ENCODE measurements around the gene SLC25A36. TPM values are rescaled to one million over a fixed set of nuclear protein-coding genes. Genes with fewer than 3 reads are reported as not detected.
"Not testable (repeated sequence)": the region's sequence is repeated elsewhere in the genome, so short reads cannot be mapped to it uniquely, and the experiment has no call there.

SLC25A36 gene
- total RNA-seq, 5 donors from 2014 or later (not counting 1 experiment from before 2014, with no cell fraction given), result 44.4 to 112 (median 58.6) TPM

DNA sequence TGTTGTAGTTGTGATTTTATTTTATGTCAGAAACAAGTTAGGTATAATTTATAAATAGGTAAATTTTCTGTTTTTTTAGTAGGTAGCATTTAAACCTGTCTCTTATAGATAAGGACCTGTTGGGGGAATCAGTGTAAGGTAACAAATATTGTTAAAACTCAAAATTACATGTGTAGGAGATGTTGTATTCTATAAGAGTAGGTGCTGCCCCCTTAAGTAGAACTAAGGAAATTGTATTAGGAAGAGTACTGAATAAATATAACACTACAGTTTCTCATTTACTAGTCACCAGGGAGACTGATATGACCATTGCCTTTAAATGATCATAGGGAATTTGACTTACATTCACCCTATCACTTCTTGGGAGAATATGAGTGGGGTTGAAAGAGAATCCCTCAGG is 31.2 kb downstream of the SLC25A36 start:
- H3K36me3 Mint-ChIP-seq, result peaks cover 29% of the 10 kb centered on the region
- H3K4me3 ChIP-seq (ENCODE audit: control insufficient read depth in 1 of 2, extremely low read depth in 1 of 2, low read length in 1 of 2), result no peak overlapping the region
- H3K4me1 Mint-ChIP-seq, result peaks cover 6 to 8% (median 7%) of the 10 kb centered on the region in 3 donors
- DNase-seq (peak in 1 of 35 experiments; percentile 20), ATAC-seq (replicated peaks in 1 of 4) (peak in 1 of 4 experiments; percentile 48)
- H3K9me3 Mint-ChIP-seq, result no peaks in the 10 kb centered on the region
- H3K27ac Mint-ChIP-seq, result no peak overlapping the region
- H3K4me3 Mint-ChIP-seq, result no peak overlapping the region
- H3K4me1 ChIP-seq (ENCODE audit: control insufficient read depth in 1 of 2, extremely low read depth in 1 of 2, insufficient read depth in 2 of 2, low read length in 2 of 2), result no peaks in the 10 kb centered on the region
- H3K27ac ChIP-seq (ENCODE audit: low read length), result no peak overlapping the region
- no peaks in the 10 kb centered on the region for H3K9me3 ChIP-seq
- no peaks in the 10 kb centered on the region for H3K27me3 Mint-ChIP-seq
- H3K36me3 ChIP-seq (ENCODE audit: control insufficient read depth in 2 of 2, extremely low read depth in 1 of 2, insufficient read depth in 1 of 2, low read length in 1 of 2), result peaks cover 0 to 20% of the 10 kb centered on the region in 2 donors
- no peaks in the 10 kb centered on the region for H3K27me3 ChIP-seq (replicated peaks in 1 of 2; ENCODE audit: control insufficient read depth in 2 of 2, extremely low read depth in 1 of 2, insufficient read depth in 2 of 2, low read length in 1 of 2)
- POLR2A ChIA-PET, result no interaction called here
- CTCF ChIA-PET, result interaction anchor here in 1 of 2 donors (1.5 kb wide), 1 partner anchor 50 kb away, joined by 3 read pairs; no protein-coding TSS in a partner anchor

DNA sequence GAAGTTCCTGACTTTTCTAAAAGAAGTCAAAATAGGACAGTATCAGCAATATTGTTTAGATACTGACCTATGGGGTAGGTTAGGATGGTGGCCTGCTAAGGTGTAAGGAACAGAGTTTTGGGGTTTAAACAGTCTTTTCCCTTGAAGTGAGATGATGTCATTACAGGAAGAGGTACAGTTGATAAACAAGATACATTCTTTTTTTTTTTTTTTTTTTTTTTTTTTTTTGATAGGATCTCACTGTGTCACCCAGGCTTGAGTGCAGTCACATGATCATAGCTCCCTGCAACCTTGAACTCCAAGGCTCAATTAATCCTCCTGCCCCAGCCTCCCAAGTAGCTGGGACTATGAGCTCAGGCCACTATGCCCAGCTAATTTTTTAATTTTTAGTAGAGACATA is 33.3 kb downstream of the SLC25A36 start:
- no peak overlapping the region for H3K4me3 ChIP-seq (ENCODE audit: control insufficient read depth in 1 of 2, extremely low read depth in 1 of 2, low read length in 1 of 2)
- H3K4me3 Mint-ChIP-seq, result no peak overlapping the region
- H3K36me3 Mint-ChIP-seq, result peaks cover 36% of the 10 kb centered on the region
- peaks cover 6 to 8% (median 7%) of the 10 kb centered on the region in 3 donors for H3K4me1 Mint-ChIP-seq
- POLR2A ChIA-PET, result interaction anchor here (0.5 to 1.1 kb wide), 2 partner anchors 23 to 30 kb away, joined by 4 to 9 read pairs; no protein-coding TSS in a partner anchor
- H3K36me3 ChIP-seq (ENCODE audit: control insufficient read depth in 2 of 2, extremely low read depth in 1 of 2, insufficient read depth in 1 of 2, low read length in 1 of 2), result peaks cover 0 to 20% of the 10 kb centered on the region in 2 donors
- ATAC-seq (replicated peaks in 1 of 4) (peak in 1 of 4 experiments; percentile 71), DNase-seq (peak in 3 of 35 experiments; percentile 2 to 24 (median 3))
- H3K9me3 ChIP-seq, result no peaks in the 10 kb centered on the region
- H3K27me3 ChIP-seq (replicated peaks in 1 of 2; ENCODE audit: control insufficient read depth in 2 of 2, extremely low read depth in 1 of 2, insufficient read depth in 2 of 2, low read length in 1 of 2), result no peaks in the 10 kb centered on the region
- CTCF ChIA-PET, result interaction anchor here in 1 of 2 donors (0.7 to 1.7 kb wide), 3 partner anchors 53 to 127 kb away, joined by 3 to 5 read pairs (median 3); no protein-coding TSS in a partner anchor
- no peak overlapping the region for H3K27ac ChIP-seq (ENCODE audit: low read length)
- no peaks in the 10 kb centered on the region for H3K27me3 Mint-ChIP-seq
- H3K9me3 Mint-ChIP-seq, result no peaks in the 10 kb centered on the region
- peak overlapping the region; percentile 17 to 23 for H3K27ac Mint-ChIP-seq
- H3K4me1 ChIP-seq (ENCODE audit: control insufficient read depth in 1 of 2, extremely low read depth in 1 of 2, insufficient read depth in 2 of 2, low read length in 2 of 2), result no peaks in the 10 kb centered on the region

DNA sequence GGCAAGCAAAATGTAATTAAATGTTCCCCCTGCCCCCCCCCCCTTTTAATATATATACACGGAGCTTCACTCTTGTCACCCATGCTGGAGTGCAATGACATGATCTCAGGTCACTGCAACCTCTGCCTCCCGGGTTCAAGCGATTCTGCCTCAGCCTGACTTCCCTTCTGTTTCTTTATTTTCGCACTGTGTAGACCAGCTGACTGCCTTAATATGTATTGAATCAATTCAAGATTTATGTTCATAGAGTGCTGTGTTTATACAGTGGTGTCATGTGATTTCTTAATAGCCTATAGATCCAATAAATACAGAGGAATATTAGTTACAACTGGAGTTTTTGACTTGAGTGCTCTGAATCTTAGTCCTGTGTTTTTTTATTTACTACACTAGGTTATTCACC is 39.0 kb downstream of the SLC25A36 start:
- Histone ChIP-seq H3K4me1 (ENCODE audit: control insufficient read depth in 1 of 2, extremely low read depth in 1 of 2, insufficient read depth in 2 of 2, low read length in 2 of 2) (no peaks in the 10 kb centered on the region), H3K36me3 (ENCODE audit: control insufficient read depth in 2 of 2, extremely low read depth in 1 of 2, insufficient read depth in 1 of 2, low read length in 1 of 2) (peaks cover 0 to 11% of the 10 kb centered on the region in 2 donors), H3K9me3 (no peaks in the 10 kb centered on the region), H3K27me3 (replicated peaks in 1 of 2; ENCODE audit: control insufficient read depth in 2 of 2, extremely low read depth in 1 of 2, insufficient read depth in 2 of 2, low read length in 1 of 2) (no peaks in the 10 kb centered on the region), H3K27ac (ENCODE audit: low read length) (no peak overlapping the region), H3K4me3 (ENCODE audit: control insufficient read depth in 1 of 2, extremely low read depth in 1 of 2, low read length in 1 of 2) (no peak overlapping the region)
- DNase-seq (no peak), ATAC-seq (replicated peaks in 1 of 4) (no peak)
- peaks cover 21% of the 10 kb centered on the region for H3K36me3 Mint-ChIP-seq
- H3K27ac Mint-ChIP-seq, result no peak overlapping the region
- H3K27me3 Mint-ChIP-seq, result no peaks in the 10 kb centered on the region
- no peak overlapping the region for H3K4me3 Mint-ChIP-seq
- POLR2A ChIA-PET, result no interaction called here
- CTCF ChIA-PET, result no interaction called here
- no CpG with 5 or more reads among the region's 4 CpGs for WGBS (ENCODE audit: insufficient coverage)
- peaks cover 0 to 2% (median 0%) of the 10 kb centered on the region in 3 donors for H3K4me1 Mint-ChIP-seq
- H3K9me3 Mint-ChIP-seq, result peaks cover 5 to 10% (median 7%) of the 10 kb centered on the region in 3 donors

- peaks cover 11 to 17% (median 11%) of the 10 kb centered on the region in 3 donors for H3K9me3 Mint-ChIP-seq
- H3K9me3 ChIP-seq; DNase-seq; H3K27ac Mint-ChIP-seq; H3K4me1 Mint-ChIP-seq; CTCF ChIA-PET; H3K36me3 Mint-ChIP-seq; H3K36me3 ChIP-seq (ENCODE audit: control insufficient read depth in 2 of 2, extremely low read depth in 1 of 2, insufficient read depth in 1 of 2, low read length in 1 of 2); H3K27me3 ChIP-seq (replicated peaks in 1 of 2; ENCODE audit: control insufficient read depth in 2 of 2, extremely low read depth in 1 of 2, insufficient read depth in 2 of 2, low read length in 1 of 2); H3K4me1 ChIP-seq (ENCODE audit: control insufficient read depth in 1 of 2, extremely low read depth in 1 of 2, insufficient read depth in 2 of 2, low read length in 2 of 2); H3K27ac ChIP-seq (ENCODE audit: low read length); H3K27me3 Mint-ChIP-seq; H3K4me3 Mint-ChIP-seq; H3K4me3 ChIP-seq (ENCODE audit: control insufficient read depth in 1 of 2, extremely low read depth in 1 of 2, low read length in 1 of 2); ATAC-seq (replicated peaks in 1 of 4); POLR2A ChIA-PET: not testable (repeated sequence)
- 82% methylated on average over 4 of the region's 5 CpGs for WGBS (ENCODE audit: insufficient coverage)
Observed at GRCh38 chr3:140987792-140988191, 46.2 kb downstream of the SLC25A36 start.

GRCh38 chr3:140994316-140994715 is 52.7 kb downstream of the SLC25A36 start:
- H3K4me3 Mint-ChIP-seq, result no peak overlapping the region
- WGBS (ENCODE audit: insufficient coverage), result no CpG with 5 or more reads among the region's 1 CpG
- ATAC-seq (replicated peaks in 1 of 4) (no peak), DNase-seq (no peak)
- H3K9me3 ChIP-seq, result no peaks in the 10 kb centered on the region
- H3K9me3 Mint-ChIP-seq, result peaks cover 0 to 7% (median 3%) of the 10 kb centered on the region in 3 donors
- no peaks in the 10 kb centered on the region for H3K27me3 ChIP-seq (replicated peaks in 1 of 2; ENCODE audit: control insufficient read depth in 2 of 2, extremely low read depth in 1 of 2, insufficient read depth in 2 of 2, low read length in 1 of 2)
- ChIA-PET CTCF (interaction anchor here in 1 of 2 donors (0.7 kb wide), 1 partner anchor 181 kb away, joined by 3 read pairs; no protein-coding TSS in a partner anchor), POLR2A (no interaction called here)
- H3K36me3 ChIP-seq (ENCODE audit: control insufficient read depth in 2 of 2, extremely low read depth in 1 of 2, insufficient read depth in 1 of 2, low read length in 1 of 2), result no peaks in the 10 kb centered on the region
- H3K4me3 ChIP-seq (ENCODE audit: control insufficient read depth in 1 of 2, extremely low read depth in 1 of 2, low read length in 1 of 2), result no peak overlapping the region
- H3K27ac Mint-ChIP-seq, result no peak overlapping the region
- no peaks in the 10 kb centered on the region for H3K36me3 Mint-ChIP-seq
- H3K4me1 ChIP-seq (ENCODE audit: control insufficient read depth in 1 of 2, extremely low read depth in 1 of 2, insufficient read depth in 2 of 2, low read length in 2 of 2), result no peaks in the 10 kb centered on the region
- H3K27ac ChIP-seq (ENCODE audit: low read length), result no peak overlapping the region
- H3K4me1 Mint-ChIP-seq, result no peaks in the 10 kb centered on the region
- H3K27me3 Mint-ChIP-seq, result peaks cover 2 to 3% of the 10 kb centered on the region in 2 donors

- H3K36me3 ChIP-seq (ENCODE audit: control insufficient read depth in 2 of 2, extremely low read depth in 1 of 2, insufficient read depth in 1 of 2, low read length in 1 of 2); H3K27ac ChIP-seq (ENCODE audit: low read length); H3K4me3 Mint-ChIP-seq; H3K4me1 Mint-ChIP-seq; H3K4me1 ChIP-seq (ENCODE audit: control insufficient read depth in 1 of 2, extremely low read depth in 1 of 2, insufficient read depth in 2 of 2, low read length in 2 of 2); POLR2A ChIA-PET; DNase-seq; H3K27me3 ChIP-seq (replicated peaks in 1 of 2; ENCODE audit: control insufficient read depth in 2 of 2, extremely low read depth in 1 of 2, insufficient read depth in 2 of 2, low read length in 1 of 2); ATAC-seq (replicated peaks in 1 of 4); H3K36me3 Mint-ChIP-seq; H3K27me3 Mint-ChIP-seq; H3K9me3 ChIP-seq; H3K27ac Mint-ChIP-seq; H3K9me3 Mint-ChIP-seq; H3K4me3 ChIP-seq (ENCODE audit: control insufficient read depth in 1 of 2, extremely low read depth in 1 of 2, low read length in 1 of 2): not testable (repeated sequence)
- no CpG with 5 or more reads among the region's 2 CpGs for WGBS (ENCODE audit: insufficient coverage)
- CTCF ChIA-PET, result interaction anchor here in 1 of 2 donors (0.7 kb wide), 1 partner anchor 181 kb away, joined by 3 read pairs; no protein-coding TSS in a partner anchor
Observed at GRCh38 chr3:140994861-140995260, 53.2 kb downstream of the SLC25A36 start.
